Right hindlimb (tissue), 1 donor: ENCODE results near the gene SPPL2A.

Experiments used
- DNase-seq: peaks from one replicate; pipeline ENCODE4 v3.0.0-alpha.2; 2018

SPPL2A gene

DNA sequence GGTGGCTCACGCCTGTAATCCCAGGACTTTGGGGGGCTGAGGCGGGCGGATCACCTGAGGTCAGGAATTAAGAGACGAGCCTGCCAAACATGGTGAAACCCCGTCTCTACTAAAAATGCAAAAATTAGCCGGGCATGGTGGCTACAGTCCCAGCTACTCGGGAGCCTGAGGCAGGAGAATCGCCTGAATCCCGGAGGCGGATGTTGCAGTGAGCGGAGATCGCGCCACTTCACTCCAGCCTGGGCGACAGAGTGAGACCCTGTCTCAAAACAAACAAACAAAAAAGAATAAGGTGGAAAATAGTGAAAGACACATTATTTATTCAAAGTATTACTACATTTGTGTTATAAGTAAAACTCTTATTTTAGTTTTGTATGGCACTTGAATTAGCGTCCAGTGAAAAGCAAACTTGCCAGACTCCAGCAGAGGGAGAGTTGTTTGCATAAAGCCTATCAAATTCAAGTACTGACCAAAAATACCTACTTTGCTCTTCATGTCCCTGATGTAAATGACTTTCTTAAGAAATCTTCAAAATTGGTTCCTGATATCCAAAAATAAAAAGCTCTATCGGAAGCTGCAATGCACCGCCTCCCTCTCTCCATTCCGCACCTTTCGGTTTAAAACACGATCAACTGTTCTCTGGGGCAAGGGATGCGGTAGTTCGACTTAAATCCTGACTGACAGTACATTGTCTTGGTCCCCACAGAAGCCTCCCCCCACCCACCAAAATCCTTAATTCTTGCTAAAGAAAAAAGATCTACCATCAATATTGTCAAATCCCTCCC, 80.1 kb downstream of the SPPL2A start:
- DNase-seq: no peak

GRCh38 chr15:50681467-50681866, 84.0 kb downstream of the SPPL2A start:
- DNase-seq: no peak

GRCh38 chr15:50676799-50677483, 88.6 kb downstream of the SPPL2A start:
- DNase-seq: no peak

- DNase-seq: no peak
These were observed 89.9 kb downstream of the SPPL2A start for GRCh38 chr15:50675535-50676144.

DNA sequence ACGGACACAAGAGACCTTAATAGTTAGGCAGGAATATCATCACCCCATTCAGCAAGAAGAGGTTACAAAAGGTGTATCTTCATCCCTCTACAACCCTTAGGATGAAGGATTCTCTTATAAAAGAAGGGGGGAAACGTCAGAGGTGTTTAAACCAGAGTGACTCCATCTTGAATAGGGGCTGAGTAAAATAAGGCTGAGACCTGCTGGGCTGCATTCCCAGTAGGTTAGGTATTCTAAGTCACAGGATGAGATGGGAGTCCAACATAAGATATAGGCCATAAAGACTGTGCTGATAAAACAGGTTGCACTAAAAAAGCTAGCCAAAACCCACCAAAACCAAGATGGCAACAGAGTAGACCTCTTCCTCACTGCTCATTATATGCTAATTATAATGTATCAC, 95.4 kb downstream of the SPPL2A start:
- DNase-seq: no peak

DNA sequence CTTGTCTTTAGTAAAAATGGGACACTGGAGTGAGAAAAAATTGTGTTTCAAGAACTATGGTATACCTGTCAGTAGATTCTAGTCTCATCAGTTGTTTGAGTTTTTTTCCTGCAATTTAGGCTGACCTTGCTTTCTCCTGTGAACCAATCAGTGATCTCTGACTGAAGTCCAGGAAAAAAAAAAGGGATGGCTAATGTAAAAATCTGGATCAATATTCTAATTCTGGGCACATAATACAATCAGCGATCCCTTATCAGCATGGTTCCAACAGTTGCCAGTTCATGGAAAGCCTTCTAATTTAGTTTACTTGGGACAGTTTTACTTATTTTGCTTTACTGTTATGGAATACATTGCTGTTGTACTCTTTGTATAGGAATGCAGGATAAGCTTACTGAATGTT, 95.9 kb downstream of the SPPL2A start:
- DNase-seq: no peak

DNA sequence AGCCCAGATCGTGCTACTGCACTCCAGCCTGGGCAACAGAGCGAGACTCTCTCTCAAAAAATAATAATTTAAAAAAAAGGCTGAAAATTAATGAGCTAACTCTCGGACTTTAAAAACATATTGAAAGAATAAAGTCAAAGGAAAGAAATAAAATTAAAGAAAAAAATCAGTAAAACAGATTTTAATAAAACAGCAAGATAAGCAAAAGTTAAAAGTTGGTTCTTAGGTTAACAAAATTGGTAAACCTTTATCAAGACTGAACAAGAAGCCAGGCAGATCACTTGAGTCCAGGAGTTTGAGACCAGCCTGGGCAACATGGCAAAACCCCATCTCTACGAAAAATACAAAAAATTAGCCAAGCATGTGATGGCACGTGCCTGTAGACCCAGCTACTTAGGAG, 99.6 kb downstream of the SPPL2A start:
- no peak for DNase-seq

- no peak for DNase-seq
These were observed 110.0 kb downstream of the SPPL2A start for GRCh38 chr15:50655555-50655954.

DNA sequence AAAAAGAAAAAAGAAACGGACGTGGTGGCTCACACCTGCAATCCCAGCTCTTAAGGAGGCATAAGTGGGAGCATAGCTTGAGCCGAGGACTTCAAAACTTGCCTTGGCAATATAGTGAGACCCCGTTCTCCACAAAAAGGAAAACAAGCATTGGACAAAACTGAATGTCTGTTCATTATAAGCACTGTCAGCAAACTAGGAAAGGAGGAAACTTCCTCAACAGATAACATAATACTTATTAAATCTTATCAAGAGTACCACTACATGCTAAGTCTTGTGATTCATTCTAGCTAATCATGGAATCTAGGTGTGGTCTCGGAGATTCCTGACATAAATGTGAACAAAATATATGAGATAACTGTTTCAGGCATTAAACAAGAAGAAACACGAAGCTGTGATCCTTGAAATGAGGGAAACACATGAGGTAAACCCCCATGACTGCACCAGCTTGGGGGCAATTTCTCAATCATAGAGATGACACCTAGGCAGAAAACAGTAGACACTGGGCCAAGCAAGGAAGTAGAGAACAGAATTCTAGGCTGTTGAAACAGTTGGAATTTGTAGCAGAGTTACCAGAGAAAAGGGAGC, 112.3 kb downstream of the SPPL2A start:
- DNase-seq: no peak

DNA sequence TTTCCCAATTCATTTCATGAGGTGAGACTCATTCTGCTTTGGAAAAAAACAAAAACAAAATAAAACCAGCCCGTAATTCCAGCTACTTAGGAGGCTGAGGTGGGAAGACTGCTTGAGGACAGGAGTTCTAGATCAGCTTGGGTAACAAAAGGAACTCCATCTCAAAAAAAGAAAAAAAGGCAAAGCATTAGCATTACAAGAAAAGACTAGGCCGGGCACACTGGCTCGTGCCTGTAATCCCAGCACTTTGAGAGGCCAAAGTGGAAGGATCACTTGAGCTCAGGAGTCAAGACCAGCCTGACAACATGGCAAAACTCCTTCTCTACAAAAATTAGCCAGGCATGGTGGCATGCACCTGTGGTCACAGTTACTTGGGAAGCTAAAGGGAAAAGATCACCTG, 112.8 kb downstream of the SPPL2A start:
- DNase-seq: no peak
